Suprapubic skin (tissue), 4 donors: ENCODE data around the gene IL4R.

Experiments
- EP300 ChIP-seq: sonication (generic); formaldehyde crosslinking; IDR thresholded peaks from one replicate; pipeline ENCODE4 v1.6.1; 2017; ENCODE audit warnings: antibody characterized with exemption
- POLR2A ChIP-seq, 2 donors: fragments of 450-650 bp; IDR thresholded peaks; one replicate each; pipeline ENCODE4 v1.6.1; 2017; ENCODE audit warnings: antibody characterized with exemption in 2 of 2, mild to moderate bottlenecking in 2 of 2, moderate library complexity in 2 of 2
- POLR2AphosphoS5 ChIP-seq, 3 donors: sonication (generic); formaldehyde crosslinking; IDR thresholded peaks; one replicate each; pipeline ENCODE4 v1.6.1; 2017; ENCODE audit warnings: antibody characterized with exemption in 3 of 3
- TF ChIP-seq, protein P1 (sequence below), 2 donors: fragments of 200-600 bp in 1 of 2; fragments of 450-650 bp in 1 of 2; sonication (generic) in 1 of 2; IDR thresholded peaks; one replicate each; pipeline ENCODE4 v1.5.1; 2016 to 2019; ENCODE audit warnings: antibody characterized with exemption in 2 of 2, mild to moderate bottlenecking in 1 of 2, moderate library complexity in 1 of 2

DNA sequence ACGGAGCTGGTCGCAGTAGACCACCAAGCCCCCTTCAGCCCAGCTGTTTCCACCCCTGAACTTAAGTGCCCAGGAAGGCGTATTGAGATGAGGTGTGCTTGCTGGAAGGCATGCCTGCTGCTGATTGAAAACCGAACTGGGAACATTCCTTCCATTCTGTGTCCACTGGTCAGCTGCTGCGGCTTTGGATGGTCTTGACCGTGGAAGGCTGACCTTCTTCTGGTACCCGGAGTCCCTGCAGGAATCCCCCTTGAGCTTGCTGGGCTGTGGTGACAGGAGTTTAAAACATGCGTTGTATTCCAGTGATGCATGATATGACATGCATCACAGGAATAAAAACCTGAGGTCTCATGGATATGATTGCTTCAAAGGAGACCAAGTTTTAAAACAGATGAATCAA lies 31.4 kb downstream of the IL4R start:
- TF ChIP-seq POLR2A (IDR thresholded peaks at IDR 0.05), result no peak
- TF ChIP-seq, protein P1, sequence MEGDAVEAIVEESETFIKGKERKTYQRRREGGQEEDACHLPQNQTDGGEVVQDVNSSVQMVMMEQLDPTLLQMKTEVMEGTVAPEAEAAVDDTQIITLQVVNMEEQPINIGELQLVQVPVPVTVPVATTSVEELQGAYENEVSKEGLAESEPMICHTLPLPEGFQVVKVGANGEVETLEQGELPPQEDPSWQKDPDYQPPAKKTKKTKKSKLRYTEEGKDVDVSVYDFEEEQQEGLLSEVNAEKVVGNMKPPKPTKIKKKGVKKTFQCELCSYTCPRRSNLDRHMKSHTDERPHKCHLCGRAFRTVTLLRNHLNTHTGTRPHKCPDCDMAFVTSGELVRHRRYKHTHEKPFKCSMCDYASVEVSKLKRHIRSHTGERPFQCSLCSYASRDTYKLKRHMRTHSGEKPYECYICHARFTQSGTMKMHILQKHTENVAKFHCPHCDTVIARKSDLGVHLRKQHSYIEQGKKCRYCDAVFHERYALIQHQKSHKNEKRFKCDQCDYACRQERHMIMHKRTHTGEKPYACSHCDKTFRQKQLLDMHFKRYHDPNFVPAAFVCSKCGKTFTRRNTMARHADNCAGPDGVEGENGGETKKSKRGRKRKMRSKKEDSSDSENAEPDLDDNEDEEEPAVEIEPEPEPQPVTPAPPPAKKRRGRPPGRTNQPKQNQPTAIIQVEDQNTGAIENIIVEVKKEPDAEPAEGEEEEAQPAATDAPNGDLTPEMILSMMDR (IDR thresholded peaks at IDR 0.05), result no peak
- TF ChIP-seq EP300, result no peak
- TF ChIP-seq POLR2AphosphoS5 (IDR thresholded peaks at IDR 0.05), result no peak
